Ishikawa (cell line): ENCODE data around the gene RGS9.

ENCODE experiments used
- CEBPB ChIP-seq: IDR thresholded peaks from 2 replicates; pipeline ENCODE4 v1.6.1; 2012
- EP300 ChIP-seq: IDR thresholded peaks from 2 replicates; pipeline ENCODE4 v1.6.1; 2012; ENCODE audit warnings: borderline replicate concordance
- NFIC ChIP-seq: IDR thresholded peaks from 2 replicates; pipeline ENCODE4 v1.6.1; 2012
- TCF12 ChIP-seq: IDR thresholded peaks from 2 replicates; pipeline ENCODE4 v1.6.1; 2012; ENCODE audit warnings: low read depth
- TEAD4 ChIP-seq: IDR thresholded peaks from 2 replicates; pipeline ENCODE4 v1.6.1; 2012

- TF ChIP-seq EP300: no peak
- TF ChIP-seq TCF12: no peak
- no peak for TF ChIP-seq TEAD4
- no peak for TF ChIP-seq CEBPB
- no peak for TF ChIP-seq NFIC
Observed at GRCh38 chr17:65104541-65104940, 32.6 kb upstream of the RGS9 start.
